HepG2 (cell line): Measurements from ENCODE around the gene CDC23. TPM values are rescaled to one million over a fixed set of nuclear protein-coding genes. Genes with fewer than 3 reads are reported as not detected.

Source experiments
- AKAP8 ChIP-seq: sonication (generic); formaldehyde crosslinking; IDR thresholded peaks from 2 replicates; pipeline ENCODE4 v1.5.1; 2020; ENCODE audit warnings: mild to moderate bottlenecking, missing genetic modification reagents
- ARID3A ChIP-seq: IDR thresholded peaks from 2 replicates; pipeline ENCODE4 v1.6.1; 2012; ENCODE audit warnings: low read depth, low read length, improper control_type of control experiment
- ARNTL ChIP-seq: sonication (generic); formaldehyde crosslinking; IDR thresholded peaks from 2 replicates; pipeline ENCODE4 v1.4.0; 2020; ENCODE audit warnings: mild to moderate bottlenecking, missing genetic modification reagents
- KLF15 ChIP-seq: sonication (generic); formaldehyde crosslinking; IDR thresholded peaks from 2 replicates; pipeline ENCODE4 v1.8.1; 2023; ENCODE audit warnings: borderline replicate concordance, mild to moderate bottlenecking, inconsistent platforms, missing genetic modification reagents, mixed read lengths
- MAX ChIP-seq: IDR thresholded peaks from 2 replicates; pipeline ENCODE4 v1.6.1; 2012; ENCODE audit warnings: inconsistent platforms
- MED13 ChIP-seq: sonication (generic); formaldehyde crosslinking; IDR thresholded peaks from 2 replicates; pipeline ENCODE4 v1.5.0; 2020; ENCODE audit warnings: missing genetic modification reagents
- MEIS1 ChIP-seq: sonication (generic); formaldehyde crosslinking; IDR thresholded peaks from 2 replicates; pipeline ENCODE4 v1.9.0; 2021; ENCODE audit warnings: mild to moderate bottlenecking, missing genetic modification reagents, moderate library complexity, borderline replicate concordance
- MZF1 ChIP-seq: sonication (generic); formaldehyde crosslinking; IDR thresholded peaks from 2 replicates; pipeline ENCODE4 v1.8.1; 2023; ENCODE audit warnings: mild to moderate bottlenecking, missing genetic modification reagents, borderline replicate concordance
- NFRKB ChIP-seq: fragments of 450-650 bp; IDR thresholded peaks from 2 replicates; pipeline ENCODE4 v1.6.1; 2017
- POLR2G ChIP-seq: fragments of 200-400 bp; formaldehyde crosslinking; IDR thresholded peaks from 2 replicates; pipeline ENCODE4 v1.6.1; 2018; ENCODE audit warnings: mild to moderate bottlenecking, low read depth, low read length, moderate library complexity
- SIX1 ChIP-seq: sonication (generic); formaldehyde crosslinking; IDR thresholded peaks from 2 replicates; pipeline ENCODE4 v1.4.0; 2020; ENCODE audit warnings: missing genetic modification reagents, borderline replicate concordance
- SOX13 ChIP-seq, 3 experiments: fragments of 450-650 bp in 1 of 3; sonication (generic) in 1 of 3; formaldehyde crosslinking in 1 of 3; IDR thresholded peaks in 2 of 3; conservative IDR thresholded peaks in 1 of 3; 2 replicates each; pipeline versions ENCODE4 v1.5.0 to v1.6.1; 2016 to 2020; ENCODE audit warnings: antibody characterized with exemption in 1 of 3, mild to moderate bottlenecking in 1 of 3, missing compliant biosample characterization in 1 of 3, missing genetic modification reagents in 1 of 3, moderate library complexity in 1 of 3
- TCF7L2 ChIP-seq: IDR thresholded peaks from 2 replicates; pipeline ENCODE4 v1.6.1; 2011; ENCODE audit warnings: mild to moderate bottlenecking, low read depth, low read length, moderate library complexity
- U2AF2 ChIP-seq: fragments of 200-400 bp; formaldehyde crosslinking; IDR thresholded peaks from 2 replicates; pipeline ENCODE4 v1.6.1; 2017; ENCODE audit warnings: low read depth, mild to moderate bottlenecking, low read length
- XBP1 ChIP-seq: sonication (generic); formaldehyde crosslinking; IDR thresholded peaks from 2 replicates; pipeline ENCODE4 v1.5.0; 2020; ENCODE audit warnings: missing genetic modification reagents
- XRCC5 ChIP-seq: fragments of 200-400 bp; formaldehyde crosslinking; optimal IDR thresholded peaks from 2 replicates; pipeline ENCODE3; 2017; ENCODE audit warnings: mild to moderate bottlenecking, low read length
- ZMYM4 ChIP-seq: sonication (generic); formaldehyde crosslinking; IDR thresholded peaks from 2 replicates; pipeline ENCODE4 v1.8.1; 2023; ENCODE audit warnings: mild to moderate bottlenecking, missing genetic modification reagents
- ZNF20 ChIP-seq: sonication (generic); formaldehyde crosslinking; IDR thresholded peaks from 2 replicates; pipeline ENCODE4 v1.4.0; 2020; ENCODE audit warnings: mild to moderate bottlenecking, moderate library complexity, missing genetic modification reagents
- ZNF205 ChIP-seq: IDR thresholded peaks from 2 replicates; pipeline ENCODE4 v1.6.1; 2018; ENCODE audit warnings: missing biosample characterization, missing genetic modification reagents
- ZNF234 ChIP-seq: sonication (generic); formaldehyde crosslinking; conservative IDR thresholded peaks from 2 replicates; pipeline ENCODE4 v1.5.1; 2020; ENCODE audit warnings: mild to moderate bottlenecking, missing genetic modification reagents
- ZNF33B ChIP-seq: sonication (generic); formaldehyde crosslinking; IDR thresholded peaks from 2 replicates; pipeline ENCODE4 v1.5.1; 2020; ENCODE audit warnings: mild to moderate bottlenecking, missing genetic modification reagents
- ZNF446 ChIP-seq: sonication (generic); formaldehyde crosslinking; IDR thresholded peaks from 2 replicates; pipeline ENCODE4 v1.5.0; 2020; ENCODE audit warnings: mild to moderate bottlenecking, missing genetic modification reagents
- ZNF580 ChIP-seq: IDR thresholded peaks from 2 replicates; pipeline ENCODE4 v1.6.1; 2016; ENCODE audit warnings: low read depth, borderline replicate concordance
- ZNF713 ChIP-seq: sonication (generic); formaldehyde crosslinking; IDR thresholded peaks from 2 replicates; pipeline ENCODE4 v1.4.0; 2020; ENCODE audit warnings: mild to moderate bottlenecking, missing genetic modification reagents
- ZNF720 ChIP-seq: sonication (generic); formaldehyde crosslinking; IDR thresholded peaks from 2 replicates; pipeline ENCODE4 v1.4.0; 2020; ENCODE audit warnings: missing genetic modification reagents
- ZNF724P ChIP-seq: sonication (generic); formaldehyde crosslinking; IDR thresholded peaks from 2 replicates; pipeline ENCODE4 v1.8.0; 2022; ENCODE audit warnings: missing genetic modification reagents, borderline replicate concordance
- ZNF749 ChIP-seq: sonication (generic); formaldehyde crosslinking; IDR thresholded peaks from 2 replicates; pipeline ENCODE4 v1.8.0; 2022; ENCODE audit warnings: mild to moderate bottlenecking, missing genetic modification reagents, moderate library complexity, borderline replicate concordance
- ZNF768 ChIP-seq: sonication (generic); formaldehyde crosslinking; IDR thresholded peaks from 2 replicates; pipeline ENCODE4 v1.4.0; 2020; ENCODE audit warnings: missing genetic modification reagents
- ZNF773 ChIP-seq: sonication (generic); formaldehyde crosslinking; IDR thresholded peaks from 2 replicates; pipeline ENCODE4 v1.4.0; 2020; ENCODE audit warnings: missing genetic modification reagents, borderline replicate concordance
- ZNF850 ChIP-seq: sonication (generic); formaldehyde crosslinking; conservative IDR thresholded peaks from 2 replicates; pipeline ENCODE4 v1.9.0; 2021; ENCODE audit warnings: mild to moderate bottlenecking, missing genetic modification reagents
- polyA plus RNA-seq, 8 experiments: library from polyadenylated mRNA; depleted of rRNA in 3 of 8; stranded (reverse) in 7 of 8; unstranded in 1 of 8; fragments of >200 nt; fragmentation: Illumina TruSeq in 4 of 8; extraction: Trizol in 4 of 8; gene quantifications; 2 replicates each; pipeline versions ENCODE4 v1.2.1 to v1.2.3, GENCODE V29; 2011 to 2016; ENCODE audit warnings: low read depth in 4 of 8, missing spikeins in 1 of 8, mixed read lengths in 1 of 8; ENCODE audit not compliant: insufficient read depth in 1 of 8
- total RNA-seq, 5 experiments: library from RNA; depleted of rRNA; stranded (reverse); fragments of >200 nt; fragmentation: Illumina TruSeq; extraction: Trizol; gene quantifications; 2 replicates each; pipeline ENCODE4 v1.2.3, GENCODE V29; 2016; ENCODE audit warnings: low read depth in 1 of 5

CDC23 gene
- total and polyA plus RNA-seq, 2 of the 13 experiments (the other 11 are each of a cell fraction or from before 2014, with no cell fraction given), result 38.3 to 47.7 TPM

- TF ChIP-seq ARID3A (no peak), XBP1 (no peak), ZNF720 (CRISPR knock-in tag) (no peak), ZMYM4 (CRISPR knock-in tag) (0 out of 2 replicates have a peak, but pooled peaks have one; percentile 18), SOX13 (IDR thresholded peaks at IDR 0.05) (no peak), SOX13 (CRISPR knock-in tag; conservative IDR thresholded peaks at IDR 0.05 in 1 of 2, IDR thresholded peaks at IDR 0.05 in 1 of 2) (no peak), SIX1 (CRISPR knock-in tag) (no peak), XRCC5 (no peak), MED13 (CRISPR knock-in tag) (0 out of 2 replicates have a peak, but pooled peaks have one; percentile 24), ZNF850 (CRISPR knock-in tag) (no peak), NFRKB (no peak), ZNF20 (CRISPR knock-in tag) (no peak), U2AF2 (no peak), KLF15 (CRISPR knock-in tag) (no peak), MZF1 (no peak), AKAP8 (CRISPR knock-in tag) (no peak), ZNF768 (CRISPR knock-in tag) (peak; percentile 38; the same call in 1 of the 2 replicates), MAX (peak; percentile 54; the same call in 1 of the 2 replicates), ZNF446 (CRISPR knock-in tag) (0 out of 2 replicates have a peak, but pooled peaks have one; percentile 36), TCF7L2 (no peak), ARNTL (CRISPR knock-in tag) (no peak), ZNF580 (no peak), ZNF713 (no peak), POLR2G (no peak), ZNF724P (peak; percentile 35; the same call in 1 of the 2 replicates), ZNF234 (no peak), ZNF33B (CRISPR knock-in tag) (no peak), ZNF205 (0 out of 2 replicates have a peak, but pooled peaks have one; percentile 30), MEIS1 (CRISPR knock-in tag) (no peak), ZNF749 (no peak), ZNF773 (CRISPR knock-in tag) (no peak)
Measured at GRCh38 chr5:138241688-138242571, 28.8 kb upstream of the CDC23 start (continued).
